Measurements from ENCODE around the gene QSOX2. TPM values are rescaled to one million over a fixed set of nuclear protein-coding genes. Genes with fewer than 3 reads are reported as not detected.

The QSOX2 gene
- total and polyA plus RNA-seq, 4 donors: 4.9 to 12.2 (median 10.3) TPM

- Histone ChIP-seq H3K4me1 (ENCODE audit: control insufficient read depth in 5 of 5, insufficient read depth in 5 of 5, low read length in 5 of 5) (peaks cover 0 to 11% (median 0%) of the 10 kb centered on the region in 5 donors), H3K27me3 (ENCODE audit: control insufficient read depth in 3 of 3, insufficient read depth in 3 of 3, low read length in 2 of 3) (peaks cover 0 to 6% (median 0%) of the 10 kb centered on the region in 3 donors), H3K9me3 (ENCODE audit: control insufficient read depth in 4 of 4, insufficient read depth in 3 of 4, low read length in 3 of 4) (peaks cover 0 to 4% (median 0%) of the 10 kb centered on the region in 4 donors), H3K4me3 (no peak overlapping the region), H3K36me3 (ENCODE audit: control insufficient read depth in 4 of 4, insufficient read depth in 4 of 4, low read length in 4 of 4) (no peaks in the 10 kb centered on the region), H3K9ac (ENCODE audit: insufficient read depth in 1 of 2, low read length in 2 of 2) (no peak overlapping the region), H3K27ac (ENCODE audit: low read depth in 1 of 2, low read length in 1 of 2) (no peak overlapping the region)
- ATAC-seq (ENCODE audit: insufficient read depth, low FRiP score) (no peak), DNase-seq (no peak)
- no peak for TF ChIP-seq CTCF (IDR thresholded peaks at IDR 0.05; ENCODE audit: control extremely low read depth, extremely low read depth)
- WGBS, 2 donors: 53 to 70% methylated on average over 8 of the region's 8 CpGs
Measured at GRCh38 chr9:136174779-136175615, 70.6 kb downstream of the QSOX2 start.

GRCh38 chr9:136173648-136174290 is 71.8 kb downstream of the QSOX2 start:
- ATAC-seq (ENCODE audit: insufficient read depth, low FRiP score) (no peak), DNase-seq (no peak)
- Histone ChIP-seq H3K36me3 (ENCODE audit: control insufficient read depth in 4 of 4, insufficient read depth in 4 of 4, low read length in 4 of 4) (no peaks in the 10 kb centered on the region), H3K9ac (ENCODE audit: insufficient read depth in 1 of 2, low read length in 2 of 2) (no peak overlapping the region), H3K9me3 (ENCODE audit: control insufficient read depth in 4 of 4, insufficient read depth in 3 of 4, low read length in 3 of 4) (no peaks in the 10 kb centered on the region), H3K27me3 (ENCODE audit: control insufficient read depth in 3 of 3, insufficient read depth in 3 of 3, low read length in 2 of 3) (no peaks in the 10 kb centered on the region), H3K27ac (ENCODE audit: low read depth in 1 of 2, low read length in 1 of 2) (no peak overlapping the region), H3K4me3 (no peak overlapping the region), H3K4me1 (ENCODE audit: control insufficient read depth in 5 of 5, insufficient read depth in 5 of 5, low read length in 5 of 5) (peaks cover 0 to 11% (median 0%) of the 10 kb centered on the region in 5 donors)
- TF ChIP-seq CTCF (IDR thresholded peaks at IDR 0.05; ENCODE audit: control extremely low read depth, extremely low read depth): no peak
- WGBS, 2 donors: 84 to 90% methylated on average over 14 of the region's 14 CpGs

GRCh38 chr9:136172412-136173079 is 73.1 kb downstream of the QSOX2 start:
- Histone ChIP-seq H3K36me3 (ENCODE audit: control insufficient read depth in 4 of 4, insufficient read depth in 4 of 4, low read length in 4 of 4) (no peaks in the 10 kb centered on the region), H3K4me3 (no peak overlapping the region), H3K27me3 (ENCODE audit: control insufficient read depth in 3 of 3, insufficient read depth in 3 of 3, low read length in 2 of 3) (no peaks in the 10 kb centered on the region), H3K9ac (ENCODE audit: insufficient read depth in 1 of 2, low read length in 2 of 2) (no peak overlapping the region), H3K9me3 (ENCODE audit: control insufficient read depth in 4 of 4, insufficient read depth in 3 of 4, low read length in 3 of 4) (no peaks in the 10 kb centered on the region), H3K27ac (ENCODE audit: low read depth in 1 of 2, low read length in 1 of 2) (no peak overlapping the region), H3K4me1 (ENCODE audit: control insufficient read depth in 5 of 5, insufficient read depth in 5 of 5, low read length in 5 of 5) (peaks cover 0 to 11% (median 0%) of the 10 kb centered on the region in 5 donors)
- ATAC-seq (ENCODE audit: insufficient read depth, low FRiP score) (no peak), DNase-seq (no peak)
- 79 to 88% methylated on average over 16 of the region's 16 CpGs for WGBS, 2 donors
- no peak for TF ChIP-seq CTCF (IDR thresholded peaks at IDR 0.05; ENCODE audit: control extremely low read depth, extremely low read depth)
